HepG2 (cell line): ENCODE results near the gene CES2. TPM values are rescaled to one million over a fixed set of nuclear protein-coding genes. Genes with fewer than 3 reads are reported as not detected.

Experiments
- ATAC-seq: fragments of 200-7000 bp; cut with Tn5 transposase; 3 replicates; pipeline ENCODE4 v1.9.1; 2020; ENCODE audit warnings: mild to moderate bottlenecking, moderate library complexity
- BruUV-seq: library from RNA; stranded (reverse); fragments of 400-500 nt; replicated peaks from 2 replicates; lab custom pipeline; 2021; lab: Mats Ljungman, UMichigan
- CTCF ChIA-PET: fragments of 300-600 bp; formaldehyde crosslinking; extraction: SDS; loops from one replicate; lab custom pipeline; 2021; ENCODE audit warnings: low total read pairs, inconsistent platforms, low intra/inter-chr PET ratio; lab: Yijun Ruan, JAX
- POLR2A ChIA-PET: fragments of 350-600 bp; sonication (Branson Sonifier 250); formaldehyde crosslinking; loops from one replicate; lab custom pipeline; 2020; ENCODE audit warnings: antibody characterized with exemption, inconsistent platforms; lab: Yijun Ruan, JAX
- DNase-seq: peaks from one replicate; pipeline ENCODE4 v3.0.0-alpha.2; 2015; ENCODE audit warnings: low spot score
- FAIRE-seq: peaks from 3 replicates; lab custom pipeline; 2011; peaks lifted over from hg19 to GRCh38; lab: Jason Lieb, UNC
- H2AFZ ChIP-seq: one replicate; pipeline ENCODE4 v1.6.1; 2011; ENCODE audit warnings: low read length, inconsistent platforms
- H3K27ac ChIP-seq: fragments of 300-600 bp; 3 replicates; pipeline ENCODE4 v1.8.0; 2011; ENCODE audit warnings: mixed run types, mild to moderate bottlenecking, mixed read lengths, low read length, inconsistent platforms; ENCODE audit not compliant: insufficient read depth; ENCODE audit errors: extremely low read length
- H3K27me3 ChIP-seq, 2 experiments: fragments of 200-600 bp in 1 of 2; 2 replicates in 1 of 2; 3 replicates in 1 of 2; pipeline versions ENCODE4 v1.6.0 to v1.8.0; 2011; ENCODE audit warnings: low read length in 2 of 2, mild to moderate bottlenecking in 2 of 2, moderate library complexity in 2 of 2, inconsistent platforms in 1 of 2; ENCODE audit not compliant: insufficient read depth in 2 of 2, control insufficient read depth in 1 of 2
- H3K36me3 ChIP-seq, 2 experiments: fragments of 200-600 bp in 1 of 2; replicated peaks in 1 of 2; 2 replicates in 1 of 2; 3 replicates in 1 of 2; pipeline versions ENCODE4 v1.5.1 to v1.8.0; 2011; ENCODE audit warnings: low read length in 2 of 2, inconsistent platforms in 1 of 2; ENCODE audit not compliant: insufficient read depth in 2 of 2, control insufficient read depth in 1 of 2
- H3K4me1 ChIP-seq: 2 replicates; pipeline ENCODE4 v1.5.1; 2012; ENCODE audit warnings: low read length, inconsistent platforms; ENCODE audit not compliant: insufficient read depth
- H3K4me2 ChIP-seq: 2 replicates; pipeline ENCODE4 v1.6.0; 2011; ENCODE audit warnings: low read depth, low read length, inconsistent platforms
- H3K4me3 ChIP-seq, 3 experiments: fragments of 200-600 bp in 1 of 3; sonication (generic), shearing (Covaris generic) in 1 of 3; replicated peaks in 1 of 3; 2 replicates each; pipeline ENCODE4 v1.5.1; 2011 to 2016; ENCODE audit warnings: low read length in 3 of 3, inconsistent platforms in 2 of 3, low read depth in 2 of 3, mild to moderate bottlenecking in 2 of 3, control low read depth in 1 of 3, mixed read lengths in 1 of 3; ENCODE audit not compliant: insufficient read depth in 1 of 3
- H3K79me2 ChIP-seq: one replicate; pipeline ENCODE4 v1.6.1; 2011; ENCODE audit warnings: low read length, inconsistent platforms; ENCODE audit not compliant: insufficient read depth
- H3K9ac ChIP-seq: 2 replicates; pipeline ENCODE4 v1.6.0; 2011; ENCODE audit warnings: mild to moderate bottlenecking, low read depth, low read length, inconsistent platforms; ENCODE audit not compliant: insufficient read depth
- H3K9me3 ChIP-seq: 2 replicates; pipeline ENCODE4 v1.5.1; 2012; ENCODE audit warnings: mild to moderate bottlenecking, low read length
- H4K20me1 ChIP-seq: 2 replicates; pipeline ENCODE4 v1.6.0; 2011; ENCODE audit warnings: inconsistent platforms, mild to moderate bottlenecking, low read length, moderate library complexity; ENCODE audit not compliant: insufficient read depth
- CBX2 ChIP-seq, 2 experiments: fragments of 200-600 bp in 1 of 2; sonication (generic); formaldehyde crosslinking in 1 of 2; IDR thresholded peaks; 2 replicates each; pipeline versions ENCODE4 v1.7.0 to v1.8.1; 2018 to 2022; ENCODE audit warnings: low read depth in 2 of 2, low read length in 1 of 2, mild to moderate bottlenecking in 1 of 2, missing genetic modification reagents in 1 of 2
- PRPF4 ChIP-seq: fragments of 200-400 bp; formaldehyde crosslinking; IDR thresholded peaks from 2 replicates; pipeline ENCODE4 v1.6.1; 2016; ENCODE audit warnings: low read length, low read depth; ENCODE audit not compliant: poor library complexity, severe bottlenecking
- ZNF24 ChIP-seq: fragments of 450-650 bp; IDR thresholded peaks from 2 replicates; pipeline ENCODE4 v1.6.1; 2017; ENCODE audit warnings: antibody characterized with exemption, mild to moderate bottlenecking
- ZNF33A ChIP-seq: sonication (generic); formaldehyde crosslinking; IDR thresholded peaks from 2 replicates; pipeline ENCODE4 v1.5.1; 2020; ENCODE audit warnings: missing genetic modification reagents, mild to moderate bottlenecking, moderate library complexity, borderline replicate concordance
- ZNF350 ChIP-seq: sonication (generic); formaldehyde crosslinking; IDR thresholded peaks from 2 replicates; pipeline ENCODE4 v1.4.0; 2020; ENCODE audit warnings: mild to moderate bottlenecking, low read depth, missing genetic modification reagents, borderline replicate concordance
- ZNF597 ChIP-seq: sonication (generic); formaldehyde crosslinking; IDR thresholded peaks from 2 replicates; pipeline ENCODE4 v1.5.0; 2020; ENCODE audit warnings: missing genetic modification reagents
- WGBS: methylation state at CpG from one replicate; pipeline ENCODE4 v1.1.6; 2017; ENCODE audit warnings: low lambda C conversion rate; 5-methylcytosine and 5-hydroxymethylcytosine counted together
- in situ Hi-C: cut with HindIII; loops from 2 replicates; pipeline ENCODE4 v1.10.0; 2017; ENCODE audit warnings: low pct_unique_long_range_greater_than_20kb; ENCODE audit not compliant: extremely low pct_ligation_motif_present
- intact Hi-C: fragments of 100-400 bp; cut with micrococcal nuclease; formaldehyde crosslinking; loops from one replicate; pipeline ENCODE4 v1.10.0; 2022; ENCODE audit not compliant: unreplicated experiment
- polyA plus RNA-seq, 8 experiments: library from polyadenylated mRNA; depleted of rRNA in 3 of 8; stranded (reverse) in 7 of 8; unstranded in 1 of 8; fragments of >200 nt; fragmentation: Illumina TruSeq in 4 of 8; extraction: Trizol in 4 of 8; gene quantifications; 2 replicates each; pipeline versions ENCODE4 v1.2.1 to v1.2.3, GENCODE V29; 2011 to 2016; ENCODE audit warnings: low read depth in 4 of 8, missing spikeins in 1 of 8, mixed read lengths in 1 of 8; ENCODE audit not compliant: insufficient read depth in 1 of 8
- total RNA-seq, 5 experiments: library from RNA; depleted of rRNA; stranded (reverse); fragments of >200 nt; fragmentation: Illumina TruSeq; extraction: Trizol; gene quantifications; 2 replicates each; pipeline ENCODE4 v1.2.3, GENCODE V29; 2016; ENCODE audit warnings: low read depth in 1 of 5

Gene CES2
- total and polyA plus RNA-seq, 2 of the 13 experiments (the other 11 are each of a cell fraction or from before 2014, with no cell fraction given), result 50.6 to 63.8 TPM

- TF ChIP-seq PRPF4 (no peak), CBX2 (IDR thresholded peaks at IDR 0.05; ENCODE audit: low read depth, low read length) (no peak), CBX2 (CRISPR knock-in tag; IDR thresholded peaks at IDR 0.05; ENCODE audit: low read depth) (no peak), ZNF597 (CRISPR knock-in tag) (no peak)
- TF ChIP-seq, all 625 proteins: peak for 5
Measured at GRCh38 chr16:66891360-66891759, 44.0 kb upstream of the CES2 start (continued).

GRCh38 chr16:66891797-66892196, 43.5 kb upstream of the CES2 start:
- Histone ChIP-seq H2AFZ (no peak overlapping the region), H3K4me2 (no peak overlapping the region), H3K9ac (no peak overlapping the region), H3K27ac (no peak overlapping the region), H4K20me1 (no peaks in the 10 kb centered on the region), H3K79me2 (no peaks in the 10 kb centered on the region), H3K36me3 (peaks cover 3 to 6% of the 10 kb centered on the region in 2 experiments; a peak in 4 of 5 replicates), H3K4me1 (peaks cover 37% of the 10 kb centered on the region), H3K9me3 (no peaks in the 10 kb centered on the region), H3K4me3 (no peak overlapping the region), H3K27me3 (peaks cover 0 to 2% of the 10 kb centered on the region in 2 experiments; a peak in 1 of 5 replicates)
- FAIRE-seq, result no peak
- CTCF ChIA-PET, result no interaction called here
- WGBS, result 97% methylated on average over 6 of the region's 6 CpGs
- no peak for TF ChIP-seq ZNF350 (CRISPR knock-in tag)
- TF ChIP-seq ZNF24, result no peak
- no peak for TF ChIP-seq ZNF33A (CRISPR knock-in tag)
- in situ Hi-C loops, result no loop called here
- ATAC-seq, result no peak
- intact Hi-C loops, result loop anchor here (10.0 kb wide), 1 partner anchor 263 kb away; the partner anchor contains the start of genes B3GNT9, FBXL8 and TRADD
- BruUV-seq, result no TSS peak
- POLR2A ChIA-PET, result interaction anchor here (1.7 to 4.0 kb wide), 2 partner anchors 12 to 14 kb away, joined by 4 to 15 read pairs; partner anchors contain the start of gene PDP2
- no peak for DNase-seq
